ENCODE data around the gene AGBL4. TPM values are rescaled to one million over a fixed set of nuclear protein-coding genes. Genes with fewer than 3 reads are reported as not detected.

Gene AGBL4
- total and polyA plus RNA-seq, 2 experiments from 2014 or later: not detected

GRCh38 chr1:48552903-48553606 lies 1470.7 kb downstream of the AGBL4 start:
- no peak overlapping the region for H3K4me2 ChIP-seq (ENCODE audit: unreplicated experiment)
- DNase-seq: no peak
- H3K27me3 ChIP-seq (replicated peaks; ENCODE audit: insufficient read depth): no peaks in the 10 kb centered on the region
- H3F3A ChIP-seq (ENCODE audit: insufficient read depth): no peaks in the 10 kb centered on the region
- H3K27ac ChIP-seq: no peak overlapping the region
- in situ Hi-C loops (cut with MboI): no loop called here
- H3K9me3 ChIP-seq (ENCODE audit: low read depth): no peaks in the 10 kb centered on the region
- no peaks in the 10 kb centered on the region for H3K79me2 ChIP-seq (ENCODE audit: insufficient read depth)
- no peaks in the 10 kb centered on the region for H3K4me1 ChIP-seq (ENCODE audit: insufficient read depth)
- no peaks in the 10 kb centered on the region for H3K9me2 ChIP-seq (ENCODE audit: insufficient read depth)
- H3K9ac ChIP-seq: no peak overlapping the region
- 40 to 43% methylated on average over 5 of the region's 5 CpGs for WGBS, 2 experiments (ENCODE audit: low coverage in 1 of 2, low lambda C conversion rate in 2 of 2, missing lambda C conversion rate in 2 of 2)
- TF ChIP-seq EZH2 (IDR thresholded peaks at IDR 0.05; ENCODE audit: insufficient read depth, poor library complexity, severe bottlenecking) (no peak), EZH2phosphoT487 (IDR thresholded peaks at IDR 0.05; ENCODE audit: insufficient read depth, low read depth) (no peak)
- no peak overlapping the region for H3K4me3 ChIP-seq
- H2AFZ ChIP-seq: no peak overlapping the region
- H4K20me1 ChIP-seq (ENCODE audit: insufficient read depth): no peaks in the 10 kb centered on the region
- H3K36me3 ChIP-seq (ENCODE audit: low read depth): no peaks in the 10 kb centered on the region

- no peaks in the 10 kb centered on the region for H4K20me1 ChIP-seq (ENCODE audit: insufficient read depth)
- in situ Hi-C loops (cut with MboI): no loop called here
- H3F3A ChIP-seq (ENCODE audit: insufficient read depth): no peaks in the 10 kb centered on the region
- no peaks in the 10 kb centered on the region for H3K9me3 ChIP-seq (ENCODE audit: low read depth)
- H3K36me3 ChIP-seq (ENCODE audit: low read depth): no peaks in the 10 kb centered on the region
- H3K27ac ChIP-seq: no peak overlapping the region
- WGBS, 2 experiments (ENCODE audit: low coverage in 1 of 2, low lambda C conversion rate in 2 of 2, missing lambda C conversion rate in 2 of 2): 0 to 10% methylated on average over 1 of the region's 1 CpG
- no peak overlapping the region for H3K4me3 ChIP-seq
- H3K27me3 ChIP-seq (replicated peaks; ENCODE audit: insufficient read depth): no peaks in the 10 kb centered on the region
- no peaks in the 10 kb centered on the region for H3K9me2 ChIP-seq (ENCODE audit: insufficient read depth)
- no peaks in the 10 kb centered on the region for H3K4me1 ChIP-seq (ENCODE audit: insufficient read depth)
- TF ChIP-seq EZH2 (IDR thresholded peaks at IDR 0.05; ENCODE audit: insufficient read depth, poor library complexity, severe bottlenecking) (no peak), EZH2phosphoT487 (IDR thresholded peaks at IDR 0.05; ENCODE audit: insufficient read depth, low read depth) (no peak)
- DNase-seq: no peak
- no peaks in the 10 kb centered on the region for H3K79me2 ChIP-seq (ENCODE audit: insufficient read depth)
- no peak overlapping the region for H3K9ac ChIP-seq
- H3K4me2 ChIP-seq (ENCODE audit: unreplicated experiment): no peak overlapping the region
- H2AFZ ChIP-seq: no peak overlapping the region
These were observed 1471.3 kb downstream of the AGBL4 start for GRCh38 chr1:48552420-48552819.

GRCh38 chr1:48548985-48549384 lies 1474.8 kb downstream of the AGBL4 start:
- no peaks in the 10 kb centered on the region for H3K4me1 ChIP-seq (ENCODE audit: insufficient read depth)
- no peaks in the 10 kb centered on the region for H3K9me3 ChIP-seq (ENCODE audit: low read depth)
- DNase-seq: no peak
- H3K4me3 ChIP-seq: no peak overlapping the region
- no peak overlapping the region for H3K27ac ChIP-seq
- H3K9me2 ChIP-seq (ENCODE audit: insufficient read depth): no peaks in the 10 kb centered on the region
- TF ChIP-seq EZH2phosphoT487 (IDR thresholded peaks at IDR 0.05; ENCODE audit: insufficient read depth, low read depth): no peak
- TF ChIP-seq EZH2 (IDR thresholded peaks at IDR 0.05; ENCODE audit: insufficient read depth, poor library complexity, severe bottlenecking): no peak
- H3K4me2 ChIP-seq (ENCODE audit: unreplicated experiment): no peak overlapping the region
- H3F3A ChIP-seq (ENCODE audit: insufficient read depth): no peaks in the 10 kb centered on the region
- no peaks in the 10 kb centered on the region for H3K27me3 ChIP-seq (replicated peaks; ENCODE audit: insufficient read depth)
- in situ Hi-C loops (cut with MboI): no loop called here
- H3K79me2 ChIP-seq (ENCODE audit: insufficient read depth): no peaks in the 10 kb centered on the region
- no peak overlapping the region for H2AFZ ChIP-seq
- no peak overlapping the region for H3K9ac ChIP-seq
- H3K36me3 ChIP-seq (ENCODE audit: low read depth): no peaks in the 10 kb centered on the region
- no peaks in the 10 kb centered on the region for H4K20me1 ChIP-seq (ENCODE audit: insufficient read depth)

GRCh38 chr1:48547561-48548220 lies 1476.1 kb downstream of the AGBL4 start:
- DNase-seq: no peak
- no peak overlapping the region for H3K4me2 ChIP-seq (ENCODE audit: unreplicated experiment)
- WGBS, 2 experiments (ENCODE audit: low coverage in 1 of 2, low lambda C conversion rate in 2 of 2, missing lambda C conversion rate in 2 of 2): 20 to 29% methylated on average over 1 of the region's 1 CpG
- no peaks in the 10 kb centered on the region for H3K27me3 ChIP-seq (replicated peaks; ENCODE audit: insufficient read depth)
- no peak overlapping the region for H3K4me3 ChIP-seq
- no peaks in the 10 kb centered on the region for H4K20me1 ChIP-seq (ENCODE audit: insufficient read depth)
- H3K9me2 ChIP-seq (ENCODE audit: insufficient read depth): no peaks in the 10 kb centered on the region
- TF ChIP-seq EZH2 (IDR thresholded peaks at IDR 0.05; ENCODE audit: insufficient read depth, poor library complexity, severe bottlenecking) (no peak), EZH2phosphoT487 (IDR thresholded peaks at IDR 0.05; ENCODE audit: insufficient read depth, low read depth) (no peak)
- no peaks in the 10 kb centered on the region for H3K79me2 ChIP-seq (ENCODE audit: insufficient read depth)
- H3K27ac ChIP-seq: no peak overlapping the region
- no peak overlapping the region for H2AFZ ChIP-seq
- in situ Hi-C loops (cut with MboI): no loop called here
- H3K9ac ChIP-seq: no peak overlapping the region
- H3K36me3 ChIP-seq (ENCODE audit: low read depth): no peaks in the 10 kb centered on the region
- no peaks in the 10 kb centered on the region for H3K4me1 ChIP-seq (ENCODE audit: insufficient read depth)
- H3F3A ChIP-seq (ENCODE audit: insufficient read depth): no peaks in the 10 kb centered on the region
- no peaks in the 10 kb centered on the region for H3K9me3 ChIP-seq (ENCODE audit: low read depth)

Data from GM23248 (cell line).